PC-3 (cell line): ENCODE measurements around the gene IQCC. TPM values are rescaled to one million over a fixed set of nuclear protein-coding genes. Genes with fewer than 3 reads are reported as not detected.
"Not testable (repeated sequence)": the region's sequence is repeated elsewhere in the genome, so short reads cannot be mapped to it uniquely, and the experiment has no call there.

Experiments used
- ATAC-seq: fragments of 200-7000 bp; cut with Tn5 transposase; 2 replicates; pipeline ENCODE4 v1.9.1; 2020; ENCODE audit warnings: mild to moderate bottlenecking, moderate library complexity
- BruUV-seq: library from RNA; stranded (reverse); fragments of 400-500 nt; replicated peaks from 2 replicates; lab custom pipeline; 2021; lab: Mats Ljungman, UMichigan
- CTCF ChIA-PET: fragments of 300-600 bp; sonication (Branson Sonifier 250); formaldehyde crosslinking; loops from one replicate; lab custom pipeline; 2022; ENCODE audit warnings: antibody characterized with exemption; lab: Charles Lee
- POLR2A ChIA-PET: fragments of 300-600 bp; sonication (Branson Sonifier 250); formaldehyde crosslinking; loops from one replicate; lab custom pipeline; 2022; ENCODE audit warnings: antibody characterized with exemption; ENCODE audit not compliant: unreplicated experiment; lab: Charles Lee
- DNase-seq: peaks from one replicate; pipeline ENCODE4 v3.0.0-alpha.2; 2015
- H2AFZ ChIP-seq: fragments of 300-600 bp; sonication (generic); 2 replicates; pipeline ENCODE4 v1.6.0; 2016; ENCODE audit warnings: antibody characterized with exemption, low read length
- H3F3A ChIP-seq: fragments of 300-600 bp; sonication (generic); one replicate; pipeline ENCODE4 v1.6.0; 2017; ENCODE audit warnings: antibody characterized with exemption, low read length, control low read depth, mild to moderate bottlenecking; ENCODE audit not compliant: unreplicated experiment
- H3K27ac ChIP-seq: fragments of 300-600 bp; sonication (generic); 2 replicates; pipeline ENCODE4 v1.5.1; 2016; ENCODE audit warnings: mild to moderate bottlenecking, low read length
- H3K27me3 ChIP-seq: fragments of 300-600 bp; sonication (generic); 2 replicates; pipeline ENCODE4 v1.6.1; 2016; ENCODE audit warnings: low read length, mixed read lengths
- H3K36me3 ChIP-seq: fragments of 300-600 bp; sonication (generic); 2 replicates; pipeline ENCODE4 v1.6.1; 2016; ENCODE audit warnings: low read depth, mixed run types, low read length, mixed read lengths
- H3K4me1 ChIP-seq: fragments of 300-600 bp; sonication (generic); 2 replicates; pipeline ENCODE4 v1.5.1; 2016; ENCODE audit warnings: low read length; ENCODE audit not compliant: insufficient read depth
- H3K4me2 ChIP-seq: fragments of 300-600 bp; sonication (generic); 2 replicates; pipeline ENCODE4 v1.6.0; 2016; ENCODE audit warnings: low read length
- H3K4me3 ChIP-seq: fragments of 300-600 bp; sonication (generic); 2 replicates; pipeline ENCODE4 v1.5.1; 2016; ENCODE audit warnings: mild to moderate bottlenecking, low read length, mixed read lengths
- H3K79me2 ChIP-seq: fragments of 300-600 bp; sonication (generic); 2 replicates; pipeline ENCODE4 v1.6.1; 2017; ENCODE audit warnings: low read length, mixed read lengths
- H3K9ac ChIP-seq: fragments of 300-600 bp; sonication (generic); 2 replicates; pipeline ENCODE4 v1.6.0; 2016; ENCODE audit warnings: mild to moderate bottlenecking, low read length
- H3K9me2 ChIP-seq: fragments of 300-600 bp; sonication (generic); replicated peaks from 2 replicates; pipeline ENCODE4 v1.6.1; 2016; ENCODE audit warnings: mixed run types, low read length, mixed read lengths
- H3K9me3 ChIP-seq: fragments of 300-600 bp; sonication (generic); 2 replicates; pipeline ENCODE4 v1.6.1; 2016; ENCODE audit warnings: low read length, mixed read lengths
- H4K20me1 ChIP-seq: fragments of 300-600 bp; sonication (generic); 2 replicates; pipeline ENCODE4 v1.6.1; 2016; ENCODE audit warnings: low read length, mixed read lengths
- EZH2 ChIP-seq: fragments of 300-600 bp; sonication (generic); IDR thresholded peaks from one replicate; pipeline ENCODE4 v1.6.1; 2017; ENCODE audit warnings: antibody characterized with exemption, mild to moderate bottlenecking, low read length; ENCODE audit not compliant: unreplicated experiment
- EZH2phosphoT487 ChIP-seq: fragments of 300-600 bp; sonication (generic); IDR thresholded peaks from 2 replicates; pipeline ENCODE4 v1.6.1; 2018; ENCODE audit warnings: mild to moderate bottlenecking, antibody characterized with exemption, low read length, borderline replicate concordance
- intact Hi-C: fragments of 100-400 bp; cut with micrococcal nuclease; formaldehyde crosslinking; loops from 2 replicates; pipeline ENCODE4 v1.9.0; 2023
- total RNA-seq: library from RNA; depleted of rRNA; stranded (reverse); fragments of >200 nt; gene quantifications from 2 replicates; pipeline ENCODE4 v1.2.3, GENCODE V29; 2014
- TF ChIP-seq, protein P1 (sequence below): fragments of 300-600 bp; sonication (generic); conservative IDR thresholded peaks from 2 replicates; pipeline ENCODE4 v1.5.1; 2017; ENCODE audit warnings: antibody characterized with exemption, low read depth, mild to moderate bottlenecking, low read length

Gene IQCC
- total RNA-seq, 1 experiment from 2014 or later: 8.5 TPM

- Histone ChIP-seq H3K9ac (no peak overlapping the region), H3K4me3 (no peak overlapping the region), H3K79me2 (no peaks in the 10 kb centered on the region), H3K4me1 (peaks cover 11% of the 10 kb centered on the region), H3K36me3 (peaks cover 48% of the 10 kb centered on the region), H3K4me2 (0 out of 2 replicates have a peak overlapping the region, but pooled peaks have one; percentile 33), H3K27ac (peak overlapping the region; percentile 35; the same call in 1 of the 2 replicates), H2AFZ (no peak overlapping the region), H3K27me3 (no peaks in the 10 kb centered on the region), H4K20me1 (no peaks in the 10 kb centered on the region), H3F3A (peaks cover 3% of the 10 kb centered on the region), H3K9me3 (no peaks in the 10 kb centered on the region), H3K9me2 (no peaks in the 10 kb centered on the region)
- BruUV-seq: no TSS peak
- peak; percentile 53; the same call in 1 of the 2 replicates for ATAC-seq
- no peak for TF ChIP-seq EZH2phosphoT487
- TF ChIP-seq, protein P1, sequence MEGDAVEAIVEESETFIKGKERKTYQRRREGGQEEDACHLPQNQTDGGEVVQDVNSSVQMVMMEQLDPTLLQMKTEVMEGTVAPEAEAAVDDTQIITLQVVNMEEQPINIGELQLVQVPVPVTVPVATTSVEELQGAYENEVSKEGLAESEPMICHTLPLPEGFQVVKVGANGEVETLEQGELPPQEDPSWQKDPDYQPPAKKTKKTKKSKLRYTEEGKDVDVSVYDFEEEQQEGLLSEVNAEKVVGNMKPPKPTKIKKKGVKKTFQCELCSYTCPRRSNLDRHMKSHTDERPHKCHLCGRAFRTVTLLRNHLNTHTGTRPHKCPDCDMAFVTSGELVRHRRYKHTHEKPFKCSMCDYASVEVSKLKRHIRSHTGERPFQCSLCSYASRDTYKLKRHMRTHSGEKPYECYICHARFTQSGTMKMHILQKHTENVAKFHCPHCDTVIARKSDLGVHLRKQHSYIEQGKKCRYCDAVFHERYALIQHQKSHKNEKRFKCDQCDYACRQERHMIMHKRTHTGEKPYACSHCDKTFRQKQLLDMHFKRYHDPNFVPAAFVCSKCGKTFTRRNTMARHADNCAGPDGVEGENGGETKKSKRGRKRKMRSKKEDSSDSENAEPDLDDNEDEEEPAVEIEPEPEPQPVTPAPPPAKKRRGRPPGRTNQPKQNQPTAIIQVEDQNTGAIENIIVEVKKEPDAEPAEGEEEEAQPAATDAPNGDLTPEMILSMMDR: no peak
- TF ChIP-seq EZH2: no peak
- peak; percentile 71 for DNase-seq
- POLR2A ChIA-PET: no interaction called here
- CTCF ChIA-PET: no interaction called here
- intact Hi-C loops: no loop called here
These were observed 42.1 kb upstream of the IQCC start for GRCh38 chr1:32163405-32163804.

- ATAC-seq, DNase-seq, H3K9ac ChIP-seq, H3K4me3 ChIP-seq, H3K4me2 ChIP-seq, H3K27me3 ChIP-seq, H4K20me1 ChIP-seq, CTCF ChIA-PET, POLR2A ChIA-PET, H3K27ac ChIP-seq, BruUV-seq, H3K9me2 ChIP-seq, H3F3A ChIP-seq, H2AFZ ChIP-seq, intact Hi-C loops, H3K79me2 ChIP-seq, H3K9me3 ChIP-seq: not testable (repeated sequence)
- Histone ChIP-seq H3K4me1 (peaks cover 11% of the 10 kb centered on the region), H3K36me3 (peaks cover 39% of the 10 kb centered on the region)
These were observed 39.8 kb upstream of the IQCC start for GRCh38 chr1:32165633-32166032.

DNA sequence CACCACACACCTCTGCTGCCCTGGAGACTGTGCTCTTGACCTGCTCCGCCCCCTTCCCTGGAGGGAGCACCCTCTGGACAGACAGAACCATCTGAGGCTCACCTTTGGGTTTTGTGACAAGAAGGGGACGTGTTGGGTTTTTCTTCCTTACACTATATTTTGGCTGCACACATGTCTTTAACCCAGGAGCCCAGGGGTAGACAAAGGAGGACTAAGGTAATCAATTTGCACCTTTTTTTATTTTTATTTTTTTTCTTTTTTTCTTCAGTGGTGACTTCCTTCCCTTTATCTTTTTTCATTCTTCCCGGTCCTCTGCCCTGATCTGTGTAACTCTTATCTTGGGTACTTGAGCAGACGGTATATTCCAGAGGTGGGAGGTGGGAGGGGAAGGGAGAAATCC, 34.5 kb upstream of the IQCC start:
- ChIA-PET CTCF (no interaction called here), POLR2A (no interaction called here)
- no peak overlapping the region for H3K4me3 ChIP-seq
- H3K9ac ChIP-seq: no peak overlapping the region
- no peak for DNase-seq
- peaks cover 11% of the 10 kb centered on the region; the same call in 1 of the 2 replicates for H3K4me1 ChIP-seq
- intact Hi-C loops: no loop called here
- H2AFZ ChIP-seq: no peak overlapping the region
- H3K27ac ChIP-seq: no peak overlapping the region
- TF ChIP-seq EZH2 (no peak), EZH2phosphoT487 (no peak)
- TF ChIP-seq, protein P1: no peak
- H4K20me1 ChIP-seq: no peaks in the 10 kb centered on the region
- no peak for ATAC-seq
- H3K36me3 ChIP-seq: peaks cover 41% of the 10 kb centered on the region
- no peak overlapping the region for H3K4me2 ChIP-seq
- H3K9me3 ChIP-seq: no peaks in the 10 kb centered on the region
- no peaks in the 10 kb centered on the region for H3K79me2 ChIP-seq
- H3K9me2 ChIP-seq: no peaks in the 10 kb centered on the region
- BruUV-seq: no TSS peak
- H3F3A ChIP-seq: no peaks in the 10 kb centered on the region
- no peaks in the 10 kb centered on the region for H3K27me3 ChIP-seq
